NCI-H2227 (cell line): ENCODE measurements around the gene CTDSPL.
"Not testable (repeated sequence)": the region's sequence is repeated elsewhere in the genome, so short reads cannot be mapped to it uniquely, and the experiment has no call there.

Experiments
- DNase-seq: peaks from one replicate; lab custom pipeline; 2025; ENCODE audit not compliant: unreplicated experiment; lab: John Stamatoyannopoulos, UW

CTDSPL gene

GRCh38 chr3:37985637-37986320 is 124.1 kb downstream of the CTDSPL start:
- no peak for DNase-seq

GRCh38 chr3:37986479-37987314 is 125.0 kb downstream of the CTDSPL start:
- DNase-seq: no peak

- no peak for DNase-seq
These were observed 125.6 kb downstream of the CTDSPL start for GRCh38 chr3:37987315-37987697.

GRCh38 chr3:37987751-37988179 is 126.1 kb downstream of the CTDSPL start:
- no peak for DNase-seq

GRCh38 chr3:37988376-37988775 is 126.7 kb downstream of the CTDSPL start:
- not testable (repeated sequence) for DNase-seq

- DNase-seq: no peak
These were observed 127.3 kb downstream of the CTDSPL start for GRCh38 chr3:37988931-37989525.

GRCh38 chr3:37989821-37990480 is 128.3 kb downstream of the CTDSPL start:
- no peak for DNase-seq

GRCh38 chr3:37990527-37990926 is 128.8 kb downstream of the CTDSPL start, which contains the start of gene VILL:
Gene VILL, plus strand, starts transcription at chr3:37990786. Its CDS starts 2,887 bp downstream, at chr3:37993673.
- DNase-seq: no peak

- DNase-seq: no peak
These were observed 129.4 kb downstream of the CTDSPL start for GRCh38 chr3:37991109-37991508.

GRCh38 chr3:37991823-37992222 is 130.1 kb downstream of the CTDSPL start:
- DNase-seq: no peak

- no peak for DNase-seq
These were observed 130.8 kb downstream of the CTDSPL start for GRCh38 chr3:37992271-37993066.

GRCh38 chr3:37993067-37993455 is 131.4 kb downstream of the CTDSPL start:
- no peak for DNase-seq

GRCh38 chr3:37993460-37993819 is 131.8 kb downstream of the CTDSPL start:
- DNase-seq: no peak

GRCh38 chr3:37993820-37994638 is 132.3 kb downstream of the CTDSPL start:
- DNase-seq: peak; percentile 54

- no peak for DNase-seq
These were observed 132.9 kb downstream of the CTDSPL start for GRCh38 chr3:37994639-37994972.

- no peak for DNase-seq
These were observed 134.3 kb downstream of the CTDSPL start for GRCh38 chr3:37995652-37996641.

GRCh38 chr3:37996785-37997301 is 135.2 kb downstream of the CTDSPL start:
- peak; percentile 69 for DNase-seq

- DNase-seq: no peak
These were observed 135.7 kb downstream of the CTDSPL start for GRCh38 chr3:37997342-37997741.
